BLaER1 (cell line): Measurements from ENCODE around the gene FAM219B.
"Not testable (repeated sequence)": the region's sequence is repeated elsewhere in the genome, so short reads cannot be mapped to it uniquely, and the experiment has no call there.

Source experiments
- H3K27ac ChIP-seq: shearing (Covaris generic); formaldehyde crosslinking; 2 replicates; pipeline ENCODE4 v1.8.1; 2022
- H3K27me3 ChIP-seq: shearing (Covaris generic); formaldehyde crosslinking; 2 replicates; pipeline ENCODE4 v1.8.1; 2022
- H3K36me3 ChIP-seq: shearing (Covaris generic); formaldehyde crosslinking; 2 replicates; pipeline ENCODE4 v1.8.1; 2022
- H3K4me1 ChIP-seq: shearing (Covaris generic); formaldehyde crosslinking; 2 replicates; pipeline ENCODE4 v1.8.1; 2022
- H3K4me2 ChIP-seq: shearing (Covaris generic); formaldehyde crosslinking; 2 replicates; pipeline ENCODE4 v1.8.1; 2022
- H3K4me3 ChIP-seq: shearing (Covaris generic); formaldehyde crosslinking; 2 replicates; pipeline ENCODE4 v1.8.1; 2022
- H3K9ac ChIP-seq: shearing (Covaris generic); formaldehyde crosslinking; 2 replicates; pipeline ENCODE4 v1.8.1; 2022
- H3K9me3 ChIP-seq: shearing (Covaris generic); formaldehyde crosslinking; 2 replicates; pipeline ENCODE4 v1.8.1; 2022
- H4K20me1 ChIP-seq: shearing (Covaris generic); formaldehyde crosslinking; 2 replicates; pipeline ENCODE4 v1.8.1; 2022
- Cebpa-rat ChIP-seq: shearing (Covaris generic); IDR thresholded peaks from 2 replicates; pipeline ENCODE4 v1.8.1; 2022

The FAM219B gene

GRCh38 chr15:74933573-74933972 is 26.9 kb upstream of the FAM219B start:
- peaks cover 34% of the 10 kb centered on the region for H3K4me1 ChIP-seq
- H3K4me3 ChIP-seq, result no peak overlapping the region
- H3K27ac ChIP-seq, result no peak overlapping the region
- H3K4me2 ChIP-seq, result no peak overlapping the region
- TF ChIP-seq Cebpa-rat, result no peak
- no peaks in the 10 kb centered on the region for H3K27me3 ChIP-seq
- H4K20me1 ChIP-seq, result peaks cover 84% of the 10 kb centered on the region
- no peaks in the 10 kb centered on the region for H3K9me3 ChIP-seq
- no peak overlapping the region for H3K9ac ChIP-seq
- peaks cover 55% of the 10 kb centered on the region for H3K36me3 ChIP-seq

GRCh38 chr15:74928771-74929198 is 22.1 kb upstream of the FAM219B start:
- no peak overlapping the region for H3K4me2 ChIP-seq
- H3K36me3 ChIP-seq, result peaks cover 91% of the 10 kb centered on the region
- no peak overlapping the region for H3K4me3 ChIP-seq
- H3K9me3 ChIP-seq, result no peaks in the 10 kb centered on the region
- H3K9ac ChIP-seq, result no peak overlapping the region
- no peaks in the 10 kb centered on the region for H3K4me1 ChIP-seq
- no peak overlapping the region for H3K27ac ChIP-seq
- H4K20me1 ChIP-seq, result peaks cover 91% of the 10 kb centered on the region
- H3K27me3 ChIP-seq, result no peaks in the 10 kb centered on the region
- TF ChIP-seq Cebpa-rat, result no peak

DNA sequence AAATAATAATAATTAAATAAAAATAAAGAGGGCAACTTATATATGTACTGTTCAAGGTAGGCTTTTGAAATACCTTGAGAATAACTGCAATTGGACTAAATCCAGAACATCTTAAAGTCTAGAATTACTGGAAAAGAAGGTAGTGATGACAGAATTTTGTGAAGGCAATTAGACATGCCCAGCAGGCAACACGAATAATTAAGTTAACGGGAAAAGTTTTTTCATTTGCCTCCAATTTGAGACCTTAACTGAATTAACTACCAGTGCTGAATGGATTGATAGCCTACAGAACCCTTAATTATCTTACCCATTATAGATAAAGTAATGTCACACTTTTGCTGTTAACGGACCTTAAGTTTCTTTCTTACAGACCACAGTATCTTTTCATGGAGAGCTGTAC is 17.9 kb upstream of the FAM219B start:
- H3K4me2 ChIP-seq, result no peak overlapping the region

DNA sequence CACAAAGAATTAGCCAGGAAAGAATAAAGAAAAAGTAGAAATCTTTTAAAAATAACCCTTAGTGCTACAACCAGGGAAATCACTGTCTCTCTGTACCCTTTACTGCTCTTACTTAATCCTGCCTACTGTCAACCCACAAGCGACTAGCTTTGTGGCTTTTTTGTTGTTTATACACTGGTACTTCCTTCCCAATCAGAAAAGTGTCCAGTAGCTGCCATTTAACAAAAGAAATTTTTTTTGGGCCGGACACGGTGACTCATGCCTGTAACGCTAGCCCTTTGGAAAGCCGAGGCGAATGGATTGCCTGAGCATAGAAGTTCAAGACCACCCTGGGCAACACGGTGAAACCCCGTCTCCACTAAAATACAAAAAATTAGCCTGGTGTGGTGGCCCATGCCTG is 13.8 kb upstream of the FAM219B start:
- H3K36me3 ChIP-seq, result peaks cover 100% of the 10 kb centered on the region
- H3K9me3 ChIP-seq, result no peaks in the 10 kb centered on the region
- H3K4me1 ChIP-seq, result no peaks in the 10 kb centered on the region
- no peak for TF ChIP-seq Cebpa-rat
- H3K27me3 ChIP-seq, result no peaks in the 10 kb centered on the region
- no peak overlapping the region for H3K4me3 ChIP-seq
- no peak overlapping the region for H3K27ac ChIP-seq
- H3K9ac ChIP-seq, result no peak overlapping the region
- peaks cover 52% of the 10 kb centered on the region for H4K20me1 ChIP-seq
- no peak overlapping the region for H3K4me2 ChIP-seq

More for the DNA sequence above, 17.9 kb upstream of the FAM219B start:
- no peak for TF ChIP-seq Cebpa-rat
- Histone ChIP-seq H3K9me3 (no peaks in the 10 kb centered on the region), H4K20me1 (peaks cover 74% of the 10 kb centered on the region), H3K4me1 (no peaks in the 10 kb centered on the region), H3K27me3 (no peaks in the 10 kb centered on the region), H3K4me3 (no peak overlapping the region), H3K27ac (no peak overlapping the region), H3K9ac (no peak overlapping the region), H3K36me3 (peaks cover 100% of the 10 kb centered on the region)

- peaks cover 97% of the 10 kb centered on the region for H3K36me3 ChIP-seq
- no peak overlapping the region for H3K4me2 ChIP-seq
- H3K4me1 ChIP-seq, result no peaks in the 10 kb centered on the region
- no peak overlapping the region for H3K27ac ChIP-seq
- no peaks in the 10 kb centered on the region for H3K9me3 ChIP-seq
- H3K9ac ChIP-seq, result no peak overlapping the region
- no peaks in the 10 kb centered on the region for H3K27me3 ChIP-seq
- TF ChIP-seq Cebpa-rat, result no peak
- peaks cover 27% of the 10 kb centered on the region for H4K20me1 ChIP-seq
- H3K4me3 ChIP-seq, result no peak overlapping the region
Observed at GRCh38 chr15:74917676-74918075, 11.0 kb upstream of the FAM219B start.

- not testable (repeated sequence) for H3K9ac ChIP-seq, H3K4me1 ChIP-seq, H3K27me3 ChIP-seq, H3K9me3 ChIP-seq, H3K27ac ChIP-seq, H3K4me3 ChIP-seq, H4K20me1 ChIP-seq, H3K4me2 ChIP-seq
- H3K36me3 ChIP-seq, result peaks cover 85% of the 10 kb centered on the region
Observed at GRCh38 chr15:74913799-74914198, 7.1 kb upstream of the FAM219B start.

DNA sequence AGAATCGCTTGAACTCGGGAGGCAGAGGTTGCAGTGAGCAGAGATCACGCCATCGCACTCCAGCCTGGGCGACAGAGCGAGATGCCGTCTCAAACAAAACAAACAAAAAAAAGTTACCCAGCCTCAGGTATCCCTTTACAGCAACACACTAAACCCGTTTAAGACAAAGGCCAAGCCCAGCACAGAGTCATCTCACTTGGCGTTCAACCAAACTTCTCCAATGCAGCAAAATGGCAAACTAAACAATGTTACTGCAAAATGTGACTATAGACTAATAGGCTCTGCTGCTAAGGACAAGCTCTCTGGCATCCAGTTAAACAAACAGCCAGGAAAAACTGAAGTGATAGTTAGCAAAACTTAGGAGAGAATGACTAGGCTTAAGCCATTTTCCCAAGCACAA is 6.4 kb upstream of the FAM219B start:
- H4K20me1 ChIP-seq, result no peaks in the 10 kb centered on the region
- H3K4me2 ChIP-seq, result no peak overlapping the region
- H3K4me1 ChIP-seq, result peaks cover under 1% of the 10 kb centered on the region; the same call in 1 of the 2 replicates
- H3K36me3 ChIP-seq, result peaks cover 77% of the 10 kb centered on the region
- H3K9ac ChIP-seq, result no peak overlapping the region
- TF ChIP-seq Cebpa-rat, result no peak
- H3K27me3 ChIP-seq, result no peaks in the 10 kb centered on the region
- no peak overlapping the region for H3K4me3 ChIP-seq
- no peak overlapping the region for H3K27ac ChIP-seq
- no peaks in the 10 kb centered on the region for H3K9me3 ChIP-seq

- Histone ChIP-seq H3K9me3 (no peaks in the 10 kb centered on the region), H3K36me3 (peaks cover 52% of the 10 kb centered on the region), H3K4me1 (peaks cover 29% of the 10 kb centered on the region), H4K20me1 (no peaks in the 10 kb centered on the region), H3K27ac (no peak overlapping the region), H3K9ac (no peak overlapping the region), H3K4me3 (no peak overlapping the region), H3K4me2 (no peak overlapping the region), H3K27me3 (no peaks in the 10 kb centered on the region)
- TF ChIP-seq Cebpa-rat, result no peak
Observed at GRCh38 chr15:74908635-74909034, 2.0 kb upstream of the FAM219B start.

GRCh38 chr15:74907163-74907870 is 666 bp upstream of the FAM219B start:
- H3K9ac ChIP-seq, result peak overlapping the region; percentile 85
- H3K4me2 ChIP-seq, result peak overlapping the region; percentile 86
- no peak for TF ChIP-seq Cebpa-rat
- H3K4me3 ChIP-seq, result peak overlapping the region; percentile 92
- H3K4me1 ChIP-seq, result peaks cover 39% of the 10 kb centered on the region
- no peaks in the 10 kb centered on the region for H3K27me3 ChIP-seq
- H4K20me1 ChIP-seq, result no peaks in the 10 kb centered on the region
- H3K36me3 ChIP-seq, result peaks cover 50% of the 10 kb centered on the region
- no peaks in the 10 kb centered on the region for H3K9me3 ChIP-seq
- H3K27ac ChIP-seq, result peak overlapping the region; percentile 89

DNA sequence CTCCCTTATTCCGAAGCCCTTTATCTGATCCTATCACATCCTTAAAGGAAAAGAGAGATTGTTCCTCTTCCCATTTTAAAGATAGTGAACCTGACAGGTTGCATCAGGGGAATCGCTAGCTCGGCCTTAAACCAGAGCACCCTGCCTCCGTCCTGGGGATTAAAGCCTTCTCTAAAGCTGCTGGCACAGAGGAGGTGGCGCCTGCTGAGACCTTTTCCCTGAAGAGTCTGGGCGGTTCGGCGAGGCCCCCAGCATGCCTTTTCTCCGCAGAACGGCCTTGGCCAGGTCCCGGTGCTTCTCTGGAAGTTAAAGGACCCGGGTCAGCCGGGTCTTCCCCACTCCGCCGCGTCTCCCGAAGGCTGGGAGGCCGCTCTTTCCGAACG is 593 bp downstream of the FAM219B start:
- Histone ChIP-seq H3K9ac (peak overlapping the region; percentile 85), H3K27ac (peak overlapping the region; percentile 89), H3K27me3 (no peaks in the 10 kb centered on the region), H3K9me3 (no peaks in the 10 kb centered on the region), H3K36me3 (peaks cover 47% of the 10 kb centered on the region), H3K4me1 (peaks cover 46% of the 10 kb centered on the region), H3K4me3 (peak overlapping the region; percentile 92), H4K20me1 (no peaks in the 10 kb centered on the region), H3K4me2 (peak overlapping the region; percentile 86)
- no peak for TF ChIP-seq Cebpa-rat
